C4-2B (cell line): Measurements from ENCODE around the gene ATP11A.
"Not testable (repeated sequence)": the region's sequence is repeated elsewhere in the genome, so short reads cannot be mapped to it uniquely, and the experiment has no call there.

Experiments used
- ZFX ChIP-seq: fragments of 450-650 bp; IDR thresholded peaks from 2 replicates; pipeline ENCODE4 v1.6.1; 2017
- TF ChIP-seq, protein P1 (sequence below): fragments of 450-650 bp; conservative IDR thresholded peaks from 2 replicates; pipeline ENCODE4 v1.5.1; 2017; ENCODE audit warnings: mild to moderate bottlenecking

GRCh38 chr13:112863356-112863755, 173.5 kb downstream of the ATP11A start:
- TF ChIP-seq, protein P1, sequence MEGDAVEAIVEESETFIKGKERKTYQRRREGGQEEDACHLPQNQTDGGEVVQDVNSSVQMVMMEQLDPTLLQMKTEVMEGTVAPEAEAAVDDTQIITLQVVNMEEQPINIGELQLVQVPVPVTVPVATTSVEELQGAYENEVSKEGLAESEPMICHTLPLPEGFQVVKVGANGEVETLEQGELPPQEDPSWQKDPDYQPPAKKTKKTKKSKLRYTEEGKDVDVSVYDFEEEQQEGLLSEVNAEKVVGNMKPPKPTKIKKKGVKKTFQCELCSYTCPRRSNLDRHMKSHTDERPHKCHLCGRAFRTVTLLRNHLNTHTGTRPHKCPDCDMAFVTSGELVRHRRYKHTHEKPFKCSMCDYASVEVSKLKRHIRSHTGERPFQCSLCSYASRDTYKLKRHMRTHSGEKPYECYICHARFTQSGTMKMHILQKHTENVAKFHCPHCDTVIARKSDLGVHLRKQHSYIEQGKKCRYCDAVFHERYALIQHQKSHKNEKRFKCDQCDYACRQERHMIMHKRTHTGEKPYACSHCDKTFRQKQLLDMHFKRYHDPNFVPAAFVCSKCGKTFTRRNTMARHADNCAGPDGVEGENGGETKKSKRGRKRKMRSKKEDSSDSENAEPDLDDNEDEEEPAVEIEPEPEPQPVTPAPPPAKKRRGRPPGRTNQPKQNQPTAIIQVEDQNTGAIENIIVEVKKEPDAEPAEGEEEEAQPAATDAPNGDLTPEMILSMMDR: not testable (repeated sequence)
- TF ChIP-seq ZFX: not testable (repeated sequence)
